MCF 10A (cell line): Measurements from ENCODE around the gene DCAF12L1. TPM values are rescaled to one million over a fixed set of nuclear protein-coding genes. Genes with fewer than 3 reads are reported as not detected.
A peak's percentile ranks its signal among the peaks of the same experiment; 100 is the strongest.

Experiments used
- Bru-seq: library from RNA; stranded (reverse); fragments of 400-500 nt; gene quantifications from one replicate; lab custom pipeline; 2021; lab: Mats Ljungman, UMichigan
- BruChase-seq, 2 experiments: library from RNA; stranded (reverse); fragments of 400-500 nt; gene quantifications; one replicate each; lab custom pipeline; 2021; lab: Mats Ljungman, UMichigan
- BruUV-seq: library from RNA; stranded (reverse); fragments of 400-500 nt; replicated peaks from 2 replicates; lab custom pipeline; 2021; lab: Mats Ljungman, UMichigan
- CTCF ChIA-PET: fragments of 300-600 bp; sonication (Branson Sonifier 250); formaldehyde crosslinking; extraction: SDS; loops from one replicate; lab custom pipeline; 2021; ENCODE audit warnings: antibody characterized with exemption, inconsistent platforms; lab: Yijun Ruan, JAX
- POLR2A ChIA-PET: fragments of 300-600, 350-650 bp; sonication (Branson Sonifier 250); formaldehyde crosslinking; extraction: SDS; loops from one replicate; lab custom pipeline; 2020; ENCODE audit warnings: antibody characterized with exemption, inconsistent platforms; lab: Yijun Ruan, JAX
- DNase-seq: peaks from one replicate; pipeline ENCODE4 v3.0.0-alpha.2; 2018; ENCODE audit not compliant: unreplicated experiment
- H3K27ac Mint-ChIP-seq: one replicate; pipeline ENCODE4 v1.8.0; 2022; ENCODE audit warnings: mild to moderate bottlenecking, low read depth, mixed read lengths; ENCODE audit not compliant: unreplicated experiment
- H3K27me3 Mint-ChIP-seq: one replicate; pipeline ENCODE4 v1.8.0; 2022; ENCODE audit warnings: mixed read lengths; ENCODE audit not compliant: insufficient read depth, unreplicated experiment
- H3K36me3 Mint-ChIP-seq: one replicate; pipeline ENCODE4 v1.8.0; 2022; ENCODE audit warnings: mild to moderate bottlenecking, moderate library complexity, mixed read lengths; ENCODE audit not compliant: insufficient read depth, unreplicated experiment
- H3K4me1 Mint-ChIP-seq: one replicate; pipeline ENCODE4 v1.8.0; 2022; ENCODE audit warnings: mixed read lengths; ENCODE audit not compliant: insufficient read depth, unreplicated experiment
- H3K4me3 Mint-ChIP-seq: one replicate; pipeline ENCODE4 v1.8.0; 2022; ENCODE audit warnings: mild to moderate bottlenecking, moderate library complexity, mixed read lengths; ENCODE audit not compliant: unreplicated experiment
- H3K9me3 Mint-ChIP-seq: one replicate; pipeline ENCODE4 v1.8.0; 2022; ENCODE audit warnings: mixed read lengths; ENCODE audit not compliant: unreplicated experiment
- intact Hi-C: fragments of 100-400 bp; cut with micrococcal nuclease; formaldehyde crosslinking; loops from 2 replicates; pipeline ENCODE4 v1.14.1; 2022
- long read RNA-seq: library from polyadenylated mRNA; stranded (forward); transcript quantifications from one replicate; pipeline ENCODE4 v2.0.0, GENCODE V29; 2022
- total RNA-seq: library from RNA; stranded (reverse); gene quantifications from 2 replicates; pipeline ENCODE4 v1.2.3, GENCODE V29; 2022
- TF ChIP-seq, protein P1 (sequence below): fragments of 200-600 bp; IDR thresholded peaks from one replicate; pipeline ENCODE4 v1.8.0; 2022; ENCODE audit warnings: antibody characterized with exemption, mild to moderate bottlenecking; ENCODE audit not compliant: unreplicated experiment

Gene DCAF12L1
- not detected in 2 replicates for total RNA-seq
- Bru-seq, nascent RNA, result not detected
- percentile 14 among the genes with signal in this experiment for BruChase-seq, experiment 1, labeled RNA remaining after a 6-hour chase
- not detected for BruChase-seq, experiment 2, labeled RNA remaining after a 2-hour chase
- long read RNA-seq, result 0 reads

DNA sequence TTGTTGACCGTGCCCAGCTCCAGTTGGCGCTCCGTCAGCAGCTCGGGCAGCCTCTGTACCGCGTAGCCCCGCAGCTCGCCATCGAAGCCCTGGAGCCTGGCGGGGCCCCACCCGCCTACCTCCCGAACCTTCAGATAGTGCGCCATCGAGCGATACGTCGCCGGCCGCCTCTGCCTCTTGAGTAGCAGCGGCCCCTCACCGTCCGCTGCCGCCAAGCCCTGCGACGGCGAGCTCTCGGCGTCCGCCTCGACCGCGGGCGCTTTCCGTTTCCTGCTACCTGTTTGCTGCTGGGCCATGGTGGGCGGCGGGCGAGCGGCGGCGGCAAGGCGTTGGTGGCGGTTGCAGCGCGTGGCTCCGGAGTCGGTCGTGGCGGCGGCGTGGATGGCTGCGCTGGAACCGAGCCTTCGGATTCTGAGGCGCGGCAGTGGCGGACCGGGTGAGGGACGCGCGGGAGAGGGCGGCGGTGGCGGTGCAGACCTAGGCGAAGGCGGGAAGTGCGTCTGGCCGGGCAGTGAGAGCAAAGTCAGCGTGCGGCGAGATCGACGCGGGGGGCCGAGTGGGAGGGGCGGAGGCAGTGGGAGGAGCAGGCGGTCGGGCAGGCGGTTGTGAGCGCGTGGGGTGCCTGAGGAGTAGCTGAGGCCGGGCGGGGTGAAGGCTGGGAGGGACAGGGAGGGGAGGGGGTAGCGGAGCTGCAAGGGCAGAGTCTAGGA lies at the start of gene DCAF12L1:
Gene DCAF12L1 (minus strand): TSS at position 502 of the 710 bp plus-strand sequence. CDS start 206 bp downstream, at position 296.
- H3K4me3 Mint-ChIP-seq, result no peak within 1 kb of the TSS
- intact Hi-C loops, result no loop called here
- no peak for DNase-seq
- BruUV-seq, result no TSS peak
- ChIA-PET CTCF (interaction anchor here (0.6 kb wide), 1 partner anchor 689 kb away, joined by 3 read pairs; no protein-coding TSS in a partner anchor), POLR2A (no interaction called here)
- no peak within 1 kb of the TSS for H3K27ac Mint-ChIP-seq
- TF ChIP-seq, protein P1, sequence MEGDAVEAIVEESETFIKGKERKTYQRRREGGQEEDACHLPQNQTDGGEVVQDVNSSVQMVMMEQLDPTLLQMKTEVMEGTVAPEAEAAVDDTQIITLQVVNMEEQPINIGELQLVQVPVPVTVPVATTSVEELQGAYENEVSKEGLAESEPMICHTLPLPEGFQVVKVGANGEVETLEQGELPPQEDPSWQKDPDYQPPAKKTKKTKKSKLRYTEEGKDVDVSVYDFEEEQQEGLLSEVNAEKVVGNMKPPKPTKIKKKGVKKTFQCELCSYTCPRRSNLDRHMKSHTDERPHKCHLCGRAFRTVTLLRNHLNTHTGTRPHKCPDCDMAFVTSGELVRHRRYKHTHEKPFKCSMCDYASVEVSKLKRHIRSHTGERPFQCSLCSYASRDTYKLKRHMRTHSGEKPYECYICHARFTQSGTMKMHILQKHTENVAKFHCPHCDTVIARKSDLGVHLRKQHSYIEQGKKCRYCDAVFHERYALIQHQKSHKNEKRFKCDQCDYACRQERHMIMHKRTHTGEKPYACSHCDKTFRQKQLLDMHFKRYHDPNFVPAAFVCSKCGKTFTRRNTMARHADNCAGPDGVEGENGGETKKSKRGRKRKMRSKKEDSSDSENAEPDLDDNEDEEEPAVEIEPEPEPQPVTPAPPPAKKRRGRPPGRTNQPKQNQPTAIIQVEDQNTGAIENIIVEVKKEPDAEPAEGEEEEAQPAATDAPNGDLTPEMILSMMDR, result no peak
- H3K36me3 Mint-ChIP-seq, result no peaks in the 10 kb centered on the region
- peaks cover 23% of the 10 kb centered on the region for H3K9me3 Mint-ChIP-seq
- H3K4me1 Mint-ChIP-seq, result peaks cover 5% of the 10 kb centered on the region
- H3K27me3 Mint-ChIP-seq, result no peaks in the 10 kb centered on the region

GRCh38 chrX:126580877-126581276 lies 28.3 kb upstream of the DCAF12L1 start:
- Mint-ChIP-seq H3K9me3 (peaks cover 22% of the 10 kb centered on the region), H3K4me3 (no peak overlapping the region), H3K36me3 (peaks cover 6% of the 10 kb centered on the region), H3K27ac (no peak overlapping the region), H3K4me1 (no peaks in the 10 kb centered on the region), H3K27me3 (no peaks in the 10 kb centered on the region)
- DNase-seq, result no peak
- no TSS peak for BruUV-seq
- CTCF ChIA-PET, result no interaction called here
- intact Hi-C loops, result no loop called here
- POLR2A ChIA-PET, result no interaction called here
- TF ChIP-seq, protein P1, result no peak

GRCh38 chrX:126575911-126576310 lies 23.3 kb upstream of the DCAF12L1 start:
- no peak for DNase-seq
- ChIA-PET POLR2A (interaction anchor here (0.6 kb wide), 1 partner anchor 842 kb away, joined by 3 read pairs; no protein-coding TSS in a partner anchor), CTCF (no interaction called here)
- BruUV-seq, result no TSS peak
- TF ChIP-seq, protein P1, result no peak
- H3K4me3 Mint-ChIP-seq, result no peak overlapping the region
- intact Hi-C loops, result no loop called here
- H3K36me3 Mint-ChIP-seq, result no peaks in the 10 kb centered on the region
- H3K4me1 Mint-ChIP-seq, result no peaks in the 10 kb centered on the region
- H3K27ac Mint-ChIP-seq, result no peak overlapping the region
- no peaks in the 10 kb centered on the region for H3K9me3 Mint-ChIP-seq
- H3K27me3 Mint-ChIP-seq, result no peaks in the 10 kb centered on the region

DNA sequence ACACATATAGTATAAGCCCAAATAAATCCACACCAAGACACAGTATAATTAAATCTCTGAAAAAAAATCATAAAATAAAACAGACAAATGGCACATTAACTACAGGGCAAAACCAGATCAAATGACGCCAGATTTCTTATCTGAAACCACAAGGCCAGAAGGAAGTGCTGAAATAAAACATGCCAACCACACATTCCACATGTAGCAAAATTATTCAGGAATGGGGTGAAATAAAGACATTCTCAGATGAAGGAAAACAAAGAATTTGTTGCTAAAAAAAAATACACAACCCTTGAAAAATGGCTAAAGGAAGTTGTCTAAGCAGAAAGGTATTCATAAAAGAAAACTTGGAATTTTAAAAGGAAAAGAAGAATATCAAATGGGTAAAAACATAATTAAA lies 4.5 kb upstream of the DCAF12L1 start:
- peaks cover 5% of the 10 kb centered on the region for H3K4me1 Mint-ChIP-seq
- BruUV-seq, result no TSS peak
- ChIA-PET POLR2A (no interaction called here), CTCF (no interaction called here)
- TF ChIP-seq, protein P1, result no peak
- DNase-seq, result no peak
- H3K9me3 Mint-ChIP-seq, result peaks cover 28% of the 10 kb centered on the region
- intact Hi-C loops, result no loop called here
- H3K4me3 Mint-ChIP-seq, result no peak overlapping the region
- H3K36me3 Mint-ChIP-seq, result no peaks in the 10 kb centered on the region
- no peak overlapping the region for H3K27ac Mint-ChIP-seq
- H3K27me3 Mint-ChIP-seq, result no peaks in the 10 kb centered on the region
